GM21576 (cell line): Measurements from ENCODE around the gene PILRA.
A peak's percentile ranks its signal among the peaks of the same experiment; 100 is the strongest.
"Not testable (repeated sequence)": the region's sequence is repeated elsewhere in the genome, so short reads cannot be mapped to it uniquely, and the experiment has no call there.

Source experiments
- ATAC-seq: cut with Tn5 transposase; IDR thresholded peaks from one replicate; pipeline ENCODE4 v1.9.1; 2021; ENCODE audit warnings: mild to moderate bottlenecking, moderate library complexity; ENCODE audit not compliant: unreplicated experiment

Gene PILRA

DNA sequence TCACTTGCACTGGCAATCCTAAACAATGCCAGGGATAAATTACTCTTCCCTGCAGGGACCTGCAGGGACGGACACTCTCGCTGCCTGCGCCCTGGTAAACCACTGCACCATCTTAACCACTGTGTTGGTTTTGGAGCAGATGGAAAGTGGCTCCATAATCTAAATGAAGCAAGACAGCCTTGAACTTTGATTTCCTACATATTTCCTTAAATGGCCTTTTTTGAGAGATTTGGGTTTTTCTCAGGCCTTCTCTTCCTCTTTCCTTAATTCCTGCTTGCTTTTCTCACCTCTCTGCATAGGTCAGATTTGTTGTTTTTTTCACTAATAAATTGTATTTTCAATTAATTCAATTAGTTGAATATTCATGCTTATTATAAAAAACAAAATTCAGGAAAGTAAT lies 2.8 kb downstream of the PILRA start:
- ATAC-seq = no peak

DNA sequence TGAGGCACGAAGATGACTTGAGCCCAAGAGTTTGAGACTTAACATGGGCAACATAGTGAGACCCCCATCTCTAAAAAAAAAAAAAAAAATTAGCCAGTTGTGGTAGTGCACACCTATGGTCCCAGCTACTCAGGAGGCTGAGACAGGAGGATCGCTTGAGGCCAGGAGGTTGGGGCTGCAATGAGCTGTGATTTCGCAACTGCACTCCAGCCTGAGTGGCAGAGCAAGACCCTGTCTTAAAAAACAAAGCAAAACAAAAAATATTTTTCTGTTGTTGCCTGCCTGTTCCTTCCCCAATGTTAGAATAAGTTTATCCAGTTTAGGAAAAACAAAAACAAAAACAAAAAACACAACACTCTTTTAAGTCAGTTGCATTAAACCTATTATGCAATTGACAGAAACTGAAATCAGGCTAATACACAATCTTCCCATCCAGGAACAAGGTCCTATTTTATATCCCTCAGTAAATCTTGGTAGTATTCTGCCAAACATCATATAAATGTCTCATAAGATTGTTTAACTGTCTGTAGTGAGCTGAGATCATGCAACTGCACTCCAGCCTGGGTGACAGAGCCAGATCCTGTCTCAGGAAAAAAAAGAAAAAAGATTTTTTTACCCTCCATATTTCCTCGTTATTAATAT lies 4.9 kb downstream of the PILRA start:
- no peak for ATAC-seq

DNA sequence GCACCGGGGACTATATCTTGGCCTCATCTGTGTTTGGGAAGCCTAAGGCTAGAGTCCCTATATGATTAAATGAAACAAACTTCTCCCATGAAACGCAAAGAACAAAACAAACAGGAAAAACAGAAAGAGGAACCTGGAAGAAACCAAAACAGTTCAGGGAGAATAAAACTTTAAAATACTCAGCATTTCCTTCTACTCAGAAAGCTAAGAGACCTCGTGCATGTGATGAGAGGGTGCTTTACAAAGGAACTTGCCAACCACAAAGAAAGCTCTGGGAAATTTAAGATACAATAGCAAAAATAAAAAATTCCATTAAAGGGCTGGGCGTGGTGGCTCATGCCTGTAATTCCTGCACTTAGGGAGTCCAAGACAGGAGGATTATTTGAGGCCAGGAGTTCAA lies 6.9 kb downstream of the PILRA start:
- no peak for ATAC-seq

- ATAC-seq = not testable (repeated sequence)
Measured at GRCh38 chr7:100381531-100382233, 8.4 kb downstream of the PILRA start.

GRCh38 chr7:100382234-100382853 lies 9.1 kb downstream of the PILRA start:
- ATAC-seq = not testable (repeated sequence)

DNA sequence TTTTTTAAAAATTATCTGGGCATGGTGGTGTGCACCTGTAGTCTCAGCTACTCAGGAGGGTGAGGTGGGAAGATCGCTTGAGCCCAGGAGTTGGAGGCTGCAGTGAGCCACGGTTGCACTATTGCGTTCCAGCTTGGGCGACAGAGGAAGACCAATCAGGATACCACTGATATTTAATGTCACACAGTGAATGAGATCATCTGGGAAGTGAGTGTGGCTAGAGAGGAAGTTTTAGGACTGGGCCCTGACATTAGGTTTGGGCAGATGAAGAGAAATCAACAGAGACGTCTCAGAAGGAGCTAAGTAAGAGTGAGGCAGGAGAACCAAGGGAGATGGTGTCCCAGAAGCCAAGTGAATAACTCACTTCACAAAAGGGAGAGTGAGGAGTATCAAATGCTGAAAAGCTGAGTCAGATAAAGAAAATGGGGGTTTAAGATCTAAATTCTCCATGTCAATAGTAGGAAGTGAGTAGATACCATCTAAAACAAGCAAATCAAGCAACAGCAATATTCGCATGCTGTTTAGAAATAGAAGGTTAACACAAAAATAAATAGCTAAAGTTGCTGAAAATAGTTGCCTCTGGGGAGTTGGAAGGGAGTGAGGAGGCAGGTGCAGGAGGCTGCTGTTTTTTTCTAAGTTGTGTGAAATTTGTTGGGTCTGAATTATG lies 11.5 kb downstream of the PILRA start:
- ATAC-seq = no peak

DNA sequence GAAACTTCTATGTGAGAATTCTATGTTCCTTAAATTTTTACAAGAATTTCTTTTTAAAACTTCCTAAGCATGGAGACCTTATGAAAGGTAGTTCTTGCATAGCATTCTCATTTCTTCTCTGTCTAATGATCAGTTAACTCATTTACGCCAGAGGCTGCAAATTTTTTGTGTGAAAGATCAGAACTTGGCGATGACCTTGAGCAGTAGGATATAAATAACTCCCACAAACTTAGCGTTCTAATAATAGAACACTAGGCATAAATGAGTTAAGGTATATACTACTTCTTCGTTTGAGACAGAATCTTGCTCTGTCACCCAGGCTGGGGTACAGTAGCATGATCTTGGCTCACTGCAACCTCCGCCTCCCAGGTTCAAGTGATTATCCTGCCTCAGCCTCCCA lies 13.7 kb downstream of the PILRA start:
- ATAC-seq = no peak

DNA sequence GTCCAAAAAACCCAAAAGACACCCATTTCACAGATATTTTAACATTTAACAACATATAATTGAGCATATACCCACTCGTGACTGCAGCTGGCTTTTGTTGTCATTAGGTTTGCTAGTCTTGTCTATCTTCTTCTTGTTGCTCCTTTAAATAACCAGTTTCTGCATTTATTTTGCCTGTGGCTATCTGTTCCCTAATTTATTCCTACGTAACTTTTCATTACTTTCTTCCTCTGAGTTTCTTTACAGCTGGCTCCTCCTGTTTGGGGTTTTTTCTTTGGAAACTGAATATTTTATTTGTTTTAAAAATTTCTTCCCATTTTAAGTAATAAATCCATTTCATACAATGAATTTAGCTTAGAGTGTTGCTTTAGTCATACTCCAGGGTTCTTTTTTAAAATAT lies 14.4 kb downstream of the PILRA start:
- no peak for ATAC-seq

DNA sequence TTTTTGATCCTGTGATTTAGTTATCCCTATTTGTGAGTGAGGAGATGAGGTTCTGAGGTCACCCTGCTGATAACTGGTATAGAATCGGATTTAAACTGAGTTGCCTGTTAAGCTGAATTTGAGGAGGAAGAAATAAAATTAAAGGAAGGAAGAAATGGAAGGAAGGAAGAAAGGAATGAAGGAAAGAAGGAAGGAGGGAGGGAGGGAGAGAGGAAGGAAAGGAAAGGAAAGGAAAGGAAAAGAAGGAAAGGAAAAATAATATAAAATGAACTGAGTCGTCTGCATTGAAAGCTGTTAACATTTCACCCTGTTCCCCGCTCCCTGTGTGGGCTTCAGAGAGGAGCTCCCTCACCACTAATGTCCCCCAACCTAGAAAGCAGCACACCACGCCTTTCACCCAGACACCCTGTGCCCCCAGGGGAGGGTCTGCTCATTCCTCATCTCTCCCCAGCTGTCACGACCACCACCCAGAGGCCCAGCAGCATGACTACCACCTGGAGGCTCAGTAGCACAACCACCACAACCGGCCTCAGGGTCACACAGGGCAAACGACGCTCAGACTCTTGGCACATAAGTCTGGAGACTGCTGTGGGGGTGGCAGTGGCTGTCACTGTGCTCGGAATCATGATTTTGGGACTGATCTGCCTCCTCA lies 16.3 kb downstream of the PILRA start:
- ATAC-seq = no peak

GRCh38 chr7:100390286-100391009 lies 17.2 kb downstream of the PILRA start:
- ATAC-seq = no peak

GRCh38 chr7:100393233-100393905 lies 20.1 kb downstream of the PILRA start:
- ATAC-seq = no peak

DNA sequence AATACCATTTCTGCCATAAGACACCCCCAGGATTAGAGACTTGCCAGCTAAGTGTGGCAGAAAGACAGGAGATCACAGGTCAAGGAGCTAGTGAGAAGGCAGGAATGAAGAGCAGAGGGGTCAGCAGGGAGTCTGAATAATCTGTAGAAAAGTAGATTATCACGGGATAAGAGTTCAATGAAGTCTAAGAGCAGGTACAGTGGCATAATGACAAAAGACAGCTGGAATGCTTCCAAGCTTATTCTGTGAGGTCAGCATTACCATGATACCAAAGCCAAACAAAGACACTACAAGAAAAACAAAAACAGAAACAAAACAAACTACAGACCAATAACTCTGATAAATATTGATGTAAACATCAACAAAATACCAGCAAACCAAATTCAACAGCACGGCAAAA lies 20.8 kb downstream of the PILRA start:
- no peak for ATAC-seq

DNA sequence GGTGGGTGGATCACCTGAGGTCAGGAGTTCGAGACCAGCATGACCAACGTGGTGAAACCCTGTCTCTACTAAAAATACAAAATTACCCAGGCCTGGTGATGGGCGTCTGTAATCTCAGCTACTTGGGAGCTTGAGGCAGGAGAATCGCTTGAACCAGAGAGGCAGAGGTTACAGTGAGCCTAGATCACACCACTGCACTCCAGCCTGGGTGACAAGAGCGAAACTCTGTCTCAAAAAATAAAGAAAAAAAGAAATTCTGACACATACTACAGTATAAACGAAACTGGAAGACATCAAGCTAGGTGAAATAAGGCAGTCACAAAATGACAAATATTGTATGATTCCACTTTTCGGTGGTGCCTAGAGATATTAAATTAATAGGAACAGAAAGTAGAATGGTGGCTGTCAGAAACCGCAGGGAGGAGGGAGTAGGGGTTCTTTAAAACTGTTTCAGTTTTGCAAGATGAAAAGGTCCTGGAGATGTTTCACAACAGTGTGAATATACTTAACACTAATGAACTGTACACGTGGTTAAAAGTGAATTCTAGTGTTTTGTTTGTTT lies 23.2 kb downstream of the PILRA start:
- peak; percentile 78 for ATAC-seq

DNA sequence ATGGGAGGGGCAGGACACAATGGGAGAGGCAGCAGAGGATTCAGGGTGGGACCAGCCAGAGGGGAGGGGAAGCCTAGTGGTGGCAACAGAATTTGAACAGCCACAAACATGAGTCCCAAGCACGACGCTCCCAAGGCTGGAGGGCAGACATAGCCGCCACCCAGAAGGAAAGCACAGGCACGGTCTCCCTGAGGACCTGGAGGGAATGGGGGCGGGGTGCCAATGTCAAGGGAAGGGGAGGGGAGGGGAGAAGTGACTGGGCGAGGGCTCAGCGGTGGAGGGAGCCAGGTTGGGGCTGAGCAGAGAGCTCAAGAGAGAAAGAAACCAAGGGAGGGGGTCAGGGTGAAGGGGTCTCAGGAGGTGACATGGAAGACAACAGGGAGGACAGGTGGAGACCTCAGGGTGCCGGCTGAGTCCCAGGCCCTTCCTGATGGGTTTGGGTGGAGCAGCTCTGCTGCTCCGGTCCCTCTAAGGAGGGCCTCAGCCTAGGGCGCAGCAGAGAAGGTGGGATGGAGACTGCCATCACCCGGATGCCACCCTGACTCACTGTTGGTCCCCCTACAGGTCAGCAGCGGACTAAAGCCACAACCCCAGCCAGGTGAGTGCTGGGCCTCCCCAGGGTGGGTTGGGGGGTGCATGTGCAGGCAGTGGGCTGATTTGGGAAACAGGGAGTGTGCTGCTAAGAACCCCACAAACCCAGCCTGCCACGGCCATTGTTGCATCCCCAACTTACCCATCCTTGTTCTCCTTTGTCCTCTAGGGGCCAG lies 24.2 kb downstream of the PILRA start:
- no peak for ATAC-seq

- no peak for ATAC-seq
Measured at GRCh38 chr7:100398239-100398638, 25.0 kb downstream of the PILRA start.

- no peak for ATAC-seq
Measured at GRCh38 chr7:100400041-100400440, 26.8 kb downstream of the PILRA start.

GRCh38 chr7:100400656-100401055 lies 27.4 kb downstream of the PILRA start:
- ATAC-seq = no peak

DNA sequence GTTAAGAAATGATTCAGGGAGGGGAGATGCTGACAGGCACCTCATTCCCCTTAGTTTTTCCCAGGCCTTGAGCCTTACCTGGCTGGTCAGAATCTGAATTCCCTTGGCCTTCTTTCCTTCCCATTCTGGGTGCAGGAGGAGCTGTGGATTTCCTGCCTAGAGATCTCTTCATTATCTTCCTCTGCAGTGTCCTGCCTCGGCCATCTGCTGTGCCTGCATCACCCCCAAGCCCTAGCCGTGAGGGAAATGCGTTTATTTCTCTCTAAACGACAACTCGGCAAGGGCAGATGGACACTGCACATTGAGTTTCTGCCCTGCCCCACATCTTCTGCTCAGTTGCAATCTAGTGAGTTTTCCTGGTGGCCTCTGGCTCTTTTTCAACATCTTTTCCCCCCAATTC lies 28.5 kb downstream of the PILRA start:
- ATAC-seq = no peak

DNA sequence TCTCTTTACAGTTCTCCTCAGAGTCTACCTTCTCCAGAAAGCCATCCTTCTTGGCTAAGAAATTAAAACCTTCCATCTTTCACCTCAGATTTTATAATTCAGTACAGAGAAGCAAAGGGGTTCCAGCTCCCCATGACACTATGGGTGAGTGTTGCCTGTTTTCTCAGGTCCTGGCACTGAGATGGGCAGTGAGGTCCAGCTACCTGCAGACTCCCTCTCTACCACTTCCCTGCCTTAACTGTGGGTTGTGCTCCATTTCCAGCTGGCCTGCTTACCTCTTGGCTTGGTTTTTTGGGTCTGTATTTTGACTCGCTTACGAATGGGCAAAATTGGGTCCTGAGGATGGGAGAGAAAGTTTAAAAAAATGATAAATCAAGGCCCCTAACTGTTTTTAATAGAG lies 29.0 kb downstream of the PILRA start:
- no peak for ATAC-seq
